ENCODE measurements around the gene GDPD3.

Gene GDPD3

GRCh38 chr16:30094541-30095165, 18.7 kb downstream of the GDPD3 start:
- peak overlapping the region; percentile 35 for H3K4me3 ChIP-seq (ENCODE audit: low read depth, low read length)
- TF ChIP-seq CTCF (IDR thresholded peaks at IDR 0.05; ENCODE audit: borderline replicate concordance, insufficient read depth, low read depth, low read length): no peak

GRCh38 chr16:30092373-30093010, 20.8 kb downstream of the GDPD3 start:
- TF ChIP-seq CTCF (IDR thresholded peaks at IDR 0.05; ENCODE audit: borderline replicate concordance, insufficient read depth, low read depth, low read length): peak; percentile 92
- peak overlapping the region; percentile 54 for H3K4me3 ChIP-seq (ENCODE audit: low read depth, low read length)

GRCh38 chr16:30091474-30092372, 21.6 kb downstream of the GDPD3 start, which contains the start of gene TBX6:
TSS of gene TBX6 (minus strand) at chr16:30091924. CDS start at chr16:30091193, 731 bp downstream.
- peak; percentile 91 for TF ChIP-seq CTCF (IDR thresholded peaks at IDR 0.05; ENCODE audit: borderline replicate concordance, insufficient read depth, low read depth, low read length)

GRCh38 chr16:30090610-30091331, 22.6 kb downstream of the GDPD3 start:
- TF ChIP-seq CTCF (IDR thresholded peaks at IDR 0.05; ENCODE audit: borderline replicate concordance, insufficient read depth, low read depth, low read length): no peak
- H3K4me3 ChIP-seq (ENCODE audit: low read depth, low read length): no peak overlapping the region

More at GRCh38 chr16:30091474-30092372, 21.6 kb downstream of the GDPD3 start, which contains the start of gene TBX6:
- H3K4me3 ChIP-seq (ENCODE audit: low read depth, low read length): peak within 1 kb of the TSS; percentile 54

- TF ChIP-seq CTCF (IDR thresholded peaks at IDR 0.05; ENCODE audit: borderline replicate concordance, insufficient read depth, low read depth, low read length): no peak
- H3K4me3 ChIP-seq (ENCODE audit: low read depth, low read length): no peak overlapping the region
These were observed 24.3 kb downstream of the GDPD3 start for GRCh38 chr16:30088832-30089624.

GRCh38 chr16:30088237-30088831, 25.0 kb downstream of the GDPD3 start:
- no peak for TF ChIP-seq CTCF (IDR thresholded peaks at IDR 0.05; ENCODE audit: borderline replicate concordance, insufficient read depth, low read depth, low read length)
- no peak overlapping the region for H3K4me3 ChIP-seq (ENCODE audit: low read depth, low read length)

All from GM12875 (cell line).